K562 (cell line): ENCODE results near the gene FATE1. TPM values are rescaled to one million over a fixed set of nuclear protein-coding genes. Genes with fewer than 3 reads are reported as not detected.

Experiments
- ATAC-seq: fragments of 200-7000 bp; cut with Tn5 transposase; 3 replicates; pipeline ENCODE4 v1.9.1; 2020; ENCODE audit warnings: moderate library complexity
- BruUV-seq: library from RNA; stranded (reverse); fragments of 400-500 nt; replicated peaks from 2 replicates; lab custom pipeline; 2021; lab: Mats Ljungman, UMichigan
- CTCF ChIA-PET: fragments of 300-600 bp; formaldehyde crosslinking; extraction: SDS; loops from one replicate; lab custom pipeline; 2021; ENCODE audit warnings: low intra/inter-chr PET ratio; lab: Yijun Ruan, JAX
- POLR2A ChIA-PET: fragments of 300-600, 350-650 bp; sonication (Branson Sonifier 250); formaldehyde crosslinking; extraction: SDS; loops from one replicate; lab custom pipeline; 2021; ENCODE audit warnings: antibody characterized with exemption, inconsistent platforms; lab: Yijun Ruan, JAX
- DNase-seq, 4 experiments: peaks; one replicate each; pipeline versions ENCODE4 v3.0.0 to v3.0.0-alpha.2; 2011 to 2018; ENCODE audit warnings: low spot score in 3 of 4, mixed read lengths in 3 of 4; ENCODE audit errors: extremely low read depth in 1 of 4
- FAIRE-seq: peaks from 2 replicates; lab custom pipeline; 2011; peaks lifted over from hg19 to GRCh38; lab: Jason Lieb, UNC
- H2AFZ ChIP-seq: 2 replicates; pipeline ENCODE4 v1.6.0; 2011; ENCODE audit warnings: low read depth, low read length, control low read depth, inconsistent platforms
- H3K27ac ChIP-seq: fragments of 200-600 bp; 3 replicates; pipeline ENCODE4 v1.8.0; 2011; ENCODE audit warnings: low read depth, mild to moderate bottlenecking, control low read depth, inconsistent platforms, low read length, moderate library complexity, mixed read lengths; ENCODE audit errors: extremely low read depth
- H3K27me3 ChIP-seq, 2 experiments: fragments of 300-600 bp in 1 of 2; 2 replicates in 1 of 2; 3 replicates in 1 of 2; pipeline versions ENCODE4 v1.6.0 to v1.8.0; 2011; ENCODE audit warnings: inconsistent platforms in 2 of 2, low read length in 2 of 2, mild to moderate bottlenecking in 1 of 2, mixed read lengths in 1 of 2, moderate library complexity in 1 of 2; ENCODE audit not compliant: control insufficient read depth in 2 of 2, insufficient read depth in 2 of 2
- H3K36me3 ChIP-seq: fragments of 300-600 bp; 3 replicates; pipeline ENCODE4 v1.8.0; 2011; ENCODE audit warnings: mild to moderate bottlenecking, low read length, inconsistent platforms; ENCODE audit not compliant: control insufficient read depth, insufficient read depth
- H3K4me1 ChIP-seq, 2 experiments: fragments of 200-600 bp in 1 of 2; replicated peaks in 1 of 2; 2 replicates in 1 of 2; 3 replicates in 1 of 2; pipeline versions ENCODE4 v1.5.1 to v1.8.0; 2011; ENCODE audit warnings: inconsistent platforms in 2 of 2, low read length in 2 of 2, mild to moderate bottlenecking in 1 of 2, mixed read lengths in 1 of 2, moderate library complexity in 1 of 2; ENCODE audit not compliant: control insufficient read depth in 2 of 2, insufficient read depth in 2 of 2
- H3K4me2 ChIP-seq: 2 replicates; pipeline ENCODE4 v1.6.1; 2011; ENCODE audit warnings: low read length, control low read depth, inconsistent platforms, mixed read lengths; ENCODE audit not compliant: insufficient read depth
- H3K4me3 ChIP-seq: fragments of 200-600 bp; sonication (generic), shearing (Covaris generic); 2 replicates; pipeline ENCODE4 v1.5.1; 2016; ENCODE audit warnings: control low read depth, inconsistent platforms
- H3K79me2 ChIP-seq: fragments of 200-600 bp; 3 replicates; pipeline ENCODE4 v1.8.0; 2011; ENCODE audit warnings: low read length, inconsistent platforms; ENCODE audit not compliant: control insufficient read depth, insufficient read depth
- H3K9ac ChIP-seq, 2 experiments: 2 replicates each; pipeline versions ENCODE4 v1.6.0 to v1.6.1; 2011; ENCODE audit warnings: low read depth in 2 of 2, low read length in 2 of 2, control low read depth in 1 of 2, inconsistent platforms in 1 of 2, mild to moderate bottlenecking in 1 of 2, mixed read lengths in 1 of 2; ENCODE audit not compliant: insufficient read depth in 1 of 2
- H3K9me1 ChIP-seq: one replicate; pipeline ENCODE4 v1.6.0; 2011; ENCODE audit warnings: inconsistent platforms, mild to moderate bottlenecking, low read length, moderate library complexity; ENCODE audit not compliant: control insufficient read depth, insufficient read depth
- H3K9me3 ChIP-seq: replicated peaks from 2 replicates; pipeline ENCODE4 v1.5.1; 2011; ENCODE audit warnings: low read depth, low read length, inconsistent platforms; ENCODE audit not compliant: control insufficient read depth, insufficient read depth
- H4K20me1 ChIP-seq: replicated peaks from 2 replicates; pipeline ENCODE4 v1.6.1; 2011; ENCODE audit warnings: low read length, inconsistent platforms, mixed read lengths; ENCODE audit not compliant: control insufficient read depth, insufficient read depth
- CCAR2 ChIP-seq: fragments of 200-400 bp; formaldehyde crosslinking; IDR thresholded peaks from 2 replicates; pipeline ENCODE4 v1.6.1; 2017; ENCODE audit warnings: mild to moderate bottlenecking, low read depth, low read length
- CHD1 ChIP-seq: fragments of 200-600 bp; sonication (generic); IDR thresholded peaks from one replicate; pipeline ENCODE4 v1.6.1; 2012; ENCODE audit warnings: mild to moderate bottlenecking, moderate library complexity, low read length, inconsistent platforms
- MYC ChIP-seq, 2 experiments: fragments of 250-450 bp in 1 of 2; sonication (Bioruptor Pico) in 1 of 2; IDR thresholded peaks; 2 replicates each; pipeline versions ENCODE4 v1.5.1 to v1.6.1; 2012 to 2021; ENCODE audit warnings: low read depth in 2 of 2, borderline replicate concordance in 1 of 2, improper control_type of control experiment in 1 of 2, low read length in 1 of 2, mild to moderate bottlenecking in 1 of 2, moderate library complexity in 1 of 2
- NCOA1 ChIP-seq: fragments of 450-650 bp; IDR thresholded peaks from 2 replicates; pipeline ENCODE4 v1.6.1; 2016; ENCODE audit warnings: low read depth
- ZNF263 ChIP-seq: sonication (generic); formaldehyde crosslinking; IDR thresholded peaks from 2 replicates; pipeline ENCODE4 v1.8.0; 2022; ENCODE audit warnings: mild to moderate bottlenecking, missing genetic modification reagents, borderline replicate concordance
- WGBS: fragments of 100-300 bp; shearing (Covaris generic); methylation state at CpG from one replicate; pipeline ENCODE4 v1.1.6; 2016; ENCODE audit warnings: low coverage, mixed read lengths; ENCODE audit not compliant: insufficient coverage; ENCODE audit errors: missing lambda C conversion rate; 5-methylcytosine and 5-hydroxymethylcytosine counted together
- in situ Hi-C: fragments of 300-500 bp; cut with MboI; formaldehyde crosslinking; loops from 4 replicates; pipeline ENCODE4 v1.15.0; 2018; ENCODE audit warnings: inconsistent platforms, mixed read lengths
- intact Hi-C: fragments of 100-400 bp; cut with micrococcal nuclease; formaldehyde crosslinking; loops from 2 replicates; pipeline ENCODE4 v1.14.2; 2022
- polyA plus RNA-seq, 8 experiments: library from polyadenylated mRNA; depleted of rRNA in 4 of 8; stranded (reverse) in 5 of 8; unstranded in 3 of 8; fragments of >200 nt; fragmentation: Nextera tagmentation in 2 of 8; fragmentation: Illumina TruSeq in 1 of 8; extraction: Ambion mirVana in 2 of 8; extraction: Trizol in 1 of 8; gene quantifications; 2 replicates each; pipeline versions ENCODE4 v1.2.1 to v1.2.3, GENCODE V29; 2011 to 2014; ENCODE audit warnings: inconsistent platforms in 1 of 8, missing spikeins in 1 of 8
- total RNA-seq, 7 experiments: library from RNA; depleted of rRNA in 6 of 7; stranded (reverse); fragments of >200 nt in 6 of 7; fragmentation: Illumina TruSeq in 2 of 7; extraction: Trizol in 2 of 7; gene quantifications; 2 replicates each; pipeline versions ENCODE4 v1.2.1 to v1.2.3, GENCODE V29; 2011 to 2021; ENCODE audit warnings: low replicate concordance in 1 of 7

The FATE1 gene
- total and polyA plus RNA-seq, 9 of the 15 experiments (the other 6 are each of a cell fraction or from before 2014, with no cell fraction given), result not detected

- Histone ChIP-seq H3K9me3 (no peaks in the 10 kb centered on the region), H3K9me1 (no peaks in the 10 kb centered on the region), H3K27me3 (peaks cover 0 to 19% of the 10 kb centered on the region in 2 experiments; a peak in 2 of 5 replicates), H3K79me2 (no peaks in the 10 kb centered on the region), H3K36me3 (no peaks in the 10 kb centered on the region), H3K27ac (no peak overlapping the region), H3K4me1 (no peaks in the 10 kb centered on the region), H3K4me3 (no peak overlapping the region), H3K9ac (no peak overlapping the region), H3K4me2 (no peak overlapping the region), H4K20me1 (no peaks in the 10 kb centered on the region), H2AFZ (no peak overlapping the region)
- whole genome bisulfite sequencing, result 2% methylated on average over 4 of the region's 4 CpGs
- FAIRE-seq, result no peak
- no peak for ATAC-seq
- POLR2A ChIA-PET, result no interaction called here
- no TSS peak for BruUV-seq
- no peak for TF ChIP-seq MYC (IDR thresholded peaks at IDR 0.05; ENCODE audit: low read depth, low read length)
- no peak for TF ChIP-seq MYC (CRISPR knock-in tag; IDR thresholded peaks at IDR 0.05; ENCODE audit: borderline replicate concordance, low read depth)
- no peak for TF ChIP-seq CHD1
- no peak for TF ChIP-seq CCAR2
- no peak for TF ChIP-seq NCOA1
- TF ChIP-seq ZNF263 (CRISPR knock-in tag), result no peak
- in situ Hi-C loops (no loop called here), intact Hi-C loops (no loop called here)
- CTCF ChIA-PET, result interaction anchor here (0.6 kb wide), 1 partner anchor 268 kb away, joined by 6 read pairs; no protein-coding TSS in a partner anchor
- DNase-seq, result no peak
Observed at GRCh38 chrX:151729056-151729725, 13.4 kb downstream of the FATE1 start.
